Peyer's patch (tissue), 4 donors: ENCODE measurements around the gene RSPO1. TPM values are rescaled to one million over a fixed set of nuclear protein-coding genes. Genes with fewer than 3 reads are reported as not detected.

Experiments
- DNase-seq, 3 donors: peaks; one replicate each; pipeline ENCODE4 v3.0.0-alpha.2; 2017 to 2019
- H3K27ac ChIP-seq, 4 donors: fragments of 200-600 bp; sonication (generic); one replicate each; pipeline ENCODE4 v1.5.1; 2016 to 2019
- H3K27me3 ChIP-seq, 2 donors: fragments of 200-600 bp; sonication (generic); one replicate each; pipeline ENCODE4 v1.5.1; 2019
- H3K36me3 ChIP-seq, 3 donors: fragments of 200-600 bp; sonication (generic); one replicate each; pipeline ENCODE4 v1.5.1; 2016 to 2019
- H3K4me1 ChIP-seq, 4 donors: fragments of 200-600 bp; sonication (generic); one replicate each; pipeline ENCODE4 v1.5.1; 2016 to 2019
- H3K4me3 ChIP-seq, 4 donors: fragments of 200-600 bp; sonication (generic); 1 replicate in 3 of 4; 2 replicates in 1 of 4; pipeline ENCODE4 v1.5.1; 2016 to 2019; ENCODE audit warnings: mild to moderate bottlenecking in 1 of 4
- H3K9me3 ChIP-seq, 4 donors: fragments of 200-600 bp; sonication (generic); one replicate each; pipeline ENCODE4 v1.5.1; 2016 to 2019; ENCODE audit warnings: mild to moderate bottlenecking in 1 of 4
- CTCF ChIP-seq, 6 experiments: fragments of 450-650 bp in 4 of 6; fragments of 200-600 bp in 2 of 6; sonication (generic) in 1 of 6; IDR thresholded peaks; one replicate each; pipeline ENCODE4 v1.5.1; 2017 to 2019; ENCODE audit warnings: antibody characterized with exemption in 6 of 6, mild to moderate bottlenecking in 3 of 6, moderate library complexity in 1 of 6
- POLR2A ChIP-seq, 2 donors: fragments of 450-650 bp; IDR thresholded peaks; one replicate each; pipeline ENCODE4 v1.5.1; 2017; ENCODE audit warnings: antibody characterized with exemption in 2 of 2, mild to moderate bottlenecking in 2 of 2, moderate library complexity in 2 of 2
- total RNA-seq, 4 donors: library from RNA; depleted of rRNA; stranded (reverse); fragments of >200 nt; gene quantifications; one replicate each; pipeline ENCODE4 v1.1.0, GENCODE V29; 2016

Gene RSPO1
- total RNA-seq, 4 donors from 2014 or later = 0.35 to 2.5 (median 1.4) TPM

GRCh38 chr1:37655274-37655673, 20.6 kb upstream of the RSPO1 start:
- no peak for TF ChIP-seq CTCF (IDR thresholded peaks at IDR 0.05)

GRCh38 chr1:37653906-37654305, 19.2 kb upstream of the RSPO1 start:
- H3K27ac ChIP-seq = no peak overlapping the region
- no peaks in the 10 kb centered on the region for H3K4me1 ChIP-seq
- H3K36me3 ChIP-seq = no peaks in the 10 kb centered on the region
- TF ChIP-seq POLR2A (IDR thresholded peaks at IDR 0.05) = no peak
- no peak for TF ChIP-seq CTCF (IDR thresholded peaks at IDR 0.05)
- DNase-seq = peak in 1 of 3 donors; percentile 15
- no peak overlapping the region for H3K4me3 ChIP-seq
- H3K9me3 ChIP-seq = no peaks in the 10 kb centered on the region
- no peaks in the 10 kb centered on the region for H3K27me3 ChIP-seq

More at GRCh38 chr1:37655274-37655673, 20.6 kb upstream of the RSPO1 start:
- H3K27me3 ChIP-seq = no peaks in the 10 kb centered on the region
- DNase-seq = no peak
- H3K9me3 ChIP-seq = no peaks in the 10 kb centered on the region
- H3K4me3 ChIP-seq = no peak overlapping the region
- H3K27ac ChIP-seq = no peak overlapping the region
- no peaks in the 10 kb centered on the region for H3K36me3 ChIP-seq
- no peaks in the 10 kb centered on the region for H3K4me1 ChIP-seq

GRCh38 chr1:37652976-37653375, 18.3 kb upstream of the RSPO1 start:
- Histone ChIP-seq H3K4me1 (no peaks in the 10 kb centered on the region), H3K27me3 (no peaks in the 10 kb centered on the region), H3K9me3 (no peaks in the 10 kb centered on the region), H3K27ac (no peak overlapping the region), H3K36me3 (no peaks in the 10 kb centered on the region), H3K4me3 (no peak overlapping the region)
- no peak for TF ChIP-seq CTCF (IDR thresholded peaks at IDR 0.05)
- no peak for TF ChIP-seq POLR2A (IDR thresholded peaks at IDR 0.05)
- no peak for DNase-seq

- Histone ChIP-seq H3K27me3 (no peaks in the 10 kb centered on the region), H3K27ac (no peak overlapping the region), H3K36me3 (no peaks in the 10 kb centered on the region), H3K9me3 (no peaks in the 10 kb centered on the region), H3K4me1 (no peaks in the 10 kb centered on the region), H3K4me3 (no peak overlapping the region)
- TF ChIP-seq CTCF (IDR thresholded peaks at IDR 0.05) (no peak), POLR2A (IDR thresholded peaks at IDR 0.05) (no peak)
- peak in 1 of 3 donors; percentile 24 for DNase-seq
Observed at GRCh38 chr1:37651803-37652202, 17.1 kb upstream of the RSPO1 start.

GRCh38 chr1:37650721-37651120, 16.0 kb upstream of the RSPO1 start:
- H3K27ac ChIP-seq = no peak overlapping the region
- no peaks in the 10 kb centered on the region for H3K4me1 ChIP-seq
- no peaks in the 10 kb centered on the region for H3K36me3 ChIP-seq
- H3K4me3 ChIP-seq = no peak overlapping the region
- no peaks in the 10 kb centered on the region for H3K27me3 ChIP-seq
- DNase-seq = peak in 1 of 3 donors; percentile 12
- no peaks in the 10 kb centered on the region for H3K9me3 ChIP-seq
- TF ChIP-seq CTCF (IDR thresholded peaks at IDR 0.05) (no peak), POLR2A (IDR thresholded peaks at IDR 0.05) (no peak)

GRCh38 chr1:37650173-37650572, 15.5 kb upstream of the RSPO1 start:
- no peaks in the 10 kb centered on the region for H3K27me3 ChIP-seq
- H3K9me3 ChIP-seq = no peaks in the 10 kb centered on the region
- H3K4me3 ChIP-seq = no peak overlapping the region
- no peak for DNase-seq
- H3K36me3 ChIP-seq = no peaks in the 10 kb centered on the region
- H3K4me1 ChIP-seq = no peaks in the 10 kb centered on the region
- no peak for TF ChIP-seq CTCF (IDR thresholded peaks at IDR 0.05)
- no peak for TF ChIP-seq POLR2A (IDR thresholded peaks at IDR 0.05)
- H3K27ac ChIP-seq = no peak overlapping the region
